Activated T-helper 17 cell treated with anti-CD3 and anti-CD28 coated beads, Interleukin-2, amount 50 U/mL, for 72 hours (primary cell): ENCODE results near the gene HOXB7. TPM values are rescaled to one million over a fixed set of nuclear protein-coding genes. Genes with fewer than 3 reads are reported as not detected.

Source experiments
- ATAC-seq: fragments of 150-1000 bp; cut with Tn5 transposase; replicated peaks from 2 replicates; pipeline ENCODE4 v1.10.0; 2021; ENCODE audit warnings: mild to moderate bottlenecking, moderate library complexity
- H3K27ac Mint-ChIP-seq: one replicate; pipeline ENCODE4 v1.8.0; 2022; ENCODE audit warnings: mixed read lengths
- H3K27me3 Mint-ChIP-seq: one replicate; pipeline ENCODE4 v1.8.0; 2022; ENCODE audit warnings: mixed read lengths
- H3K36me3 Mint-ChIP-seq: one replicate; pipeline ENCODE4 v1.8.0; 2022; ENCODE audit warnings: low read depth, mild to moderate bottlenecking, mixed read lengths
- H3K4me1 Mint-ChIP-seq: one replicate; pipeline ENCODE4 v1.8.0; 2022; ENCODE audit warnings: mixed read lengths
- H3K4me3 Mint-ChIP-seq: one replicate; pipeline ENCODE4 v1.8.0; 2022; ENCODE audit warnings: mild to moderate bottlenecking, mixed read lengths
- H3K9me3 Mint-ChIP-seq: one replicate; pipeline ENCODE4 v1.8.0; 2022; ENCODE audit warnings: mixed read lengths
- total RNA-seq, 2 donors: library from RNA; stranded (reverse); gene quantifications; one replicate each; pipeline ENCODE4 v1.2.3, GENCODE V29; 2022

Gene HOXB7
- total RNA-seq, 2 donors from 2014 or later, result 0.95 TPM; not detected in 1

- Mint-ChIP-seq H3K36me3 (no peaks in the 10 kb centered on the region), H3K4me1 (peaks cover 8% of the 10 kb centered on the region), H3K27me3 (peaks cover 82% of the 10 kb centered on the region), H3K4me3 (peak overlapping the region; percentile 17), H3K9me3 (no peaks in the 10 kb centered on the region), H3K27ac (no peak overlapping the region)
- no peak for ATAC-seq
Measured at GRCh38 chr17:48641541-48642058, 30.8 kb upstream of the HOXB7 start.

- peaks cover 82% of the 10 kb centered on the region for H3K27me3 Mint-ChIP-seq
- no peaks in the 10 kb centered on the region for H3K36me3 Mint-ChIP-seq
- no peak for ATAC-seq
- H3K27ac Mint-ChIP-seq, result no peak overlapping the region
- no peak overlapping the region for H3K4me3 Mint-ChIP-seq
- peaks cover 8% of the 10 kb centered on the region for H3K4me1 Mint-ChIP-seq
- no peaks in the 10 kb centered on the region for H3K9me3 Mint-ChIP-seq
Measured at GRCh38 chr17:48640858-48641180, 30.0 kb upstream of the HOXB7 start.

GRCh38 chr17:48639982-48640857, 29.4 kb upstream of the HOXB7 start:
- Mint-ChIP-seq H3K36me3 (no peaks in the 10 kb centered on the region), H3K9me3 (no peaks in the 10 kb centered on the region), H3K4me1 (peaks cover 8% of the 10 kb centered on the region), H3K27ac (no peak overlapping the region), H3K4me3 (no peak overlapping the region), H3K27me3 (peaks cover 82% of the 10 kb centered on the region)
- ATAC-seq, result no peak

- Mint-ChIP-seq H3K4me1 (peaks cover 8% of the 10 kb centered on the region), H3K36me3 (no peaks in the 10 kb centered on the region), H3K27ac (no peak overlapping the region), H3K9me3 (no peaks in the 10 kb centered on the region), H3K4me3 (no peak overlapping the region), H3K27me3 (peaks cover 80% of the 10 kb centered on the region)
- ATAC-seq, result no peak
Measured at GRCh38 chr17:48639136-48639535, 28.3 kb upstream of the HOXB7 start.

GRCh38 chr17:48637323-48638260, 26.8 kb upstream of the HOXB7 start:
- no peaks in the 10 kb centered on the region for H3K36me3 Mint-ChIP-seq
- ATAC-seq, result peak; percentile 35
- peaks cover 73% of the 10 kb centered on the region for H3K27me3 Mint-ChIP-seq
- H3K4me1 Mint-ChIP-seq, result peaks cover 8% of the 10 kb centered on the region
- no peaks in the 10 kb centered on the region for H3K9me3 Mint-ChIP-seq
- H3K27ac Mint-ChIP-seq, result no peak overlapping the region
- H3K4me3 Mint-ChIP-seq, result no peak overlapping the region

GRCh38 chr17:48636177-48637018, 25.6 kb upstream of the HOXB7 start:
- peak; percentile 79 for ATAC-seq
- peaks cover 72% of the 10 kb centered on the region for H3K27me3 Mint-ChIP-seq
- no peak overlapping the region for H3K27ac Mint-ChIP-seq
- peaks cover 2% of the 10 kb centered on the region for H3K4me1 Mint-ChIP-seq
- no peaks in the 10 kb centered on the region for H3K36me3 Mint-ChIP-seq
- peak overlapping the region; percentile 52 for H3K4me3 Mint-ChIP-seq
- no peaks in the 10 kb centered on the region for H3K9me3 Mint-ChIP-seq

GRCh38 chr17:48634493-48635208, 23.8 kb upstream of the HOXB7 start:
- peak overlapping the region; percentile 44 for H3K4me3 Mint-ChIP-seq
- no peaks in the 10 kb centered on the region for H3K36me3 Mint-ChIP-seq
- ATAC-seq, result no peak
- H3K27ac Mint-ChIP-seq, result no peak overlapping the region
- H3K4me1 Mint-ChIP-seq, result no peaks in the 10 kb centered on the region
- H3K9me3 Mint-ChIP-seq, result no peaks in the 10 kb centered on the region
- peaks cover 74% of the 10 kb centered on the region for H3K27me3 Mint-ChIP-seq

GRCh38 chr17:48633266-48633677, 22.5 kb upstream of the HOXB7 start:
- Mint-ChIP-seq H3K27me3 (peaks cover 73% of the 10 kb centered on the region), H3K4me3 (peak overlapping the region; percentile 44), H3K27ac (no peak overlapping the region), H3K9me3 (no peaks in the 10 kb centered on the region), H3K36me3 (no peaks in the 10 kb centered on the region), H3K4me1 (no peaks in the 10 kb centered on the region)
- ATAC-seq, result no peak

GRCh38 chr17:48632579-48633265, 21.9 kb upstream of the HOXB7 start:
- ATAC-seq, result no peak
- H3K9me3 Mint-ChIP-seq, result no peaks in the 10 kb centered on the region
- H3K4me1 Mint-ChIP-seq, result no peaks in the 10 kb centered on the region
- peaks cover 74% of the 10 kb centered on the region for H3K27me3 Mint-ChIP-seq
- no peak overlapping the region for H3K27ac Mint-ChIP-seq
- peak overlapping the region; percentile 40 for H3K4me3 Mint-ChIP-seq
- H3K36me3 Mint-ChIP-seq, result no peaks in the 10 kb centered on the region

- H3K4me3 Mint-ChIP-seq, result no peak overlapping the region
- no peaks in the 10 kb centered on the region for H3K36me3 Mint-ChIP-seq
- no peaks in the 10 kb centered on the region for H3K9me3 Mint-ChIP-seq
- ATAC-seq, result no peak
- H3K27ac Mint-ChIP-seq, result no peak overlapping the region
- H3K27me3 Mint-ChIP-seq, result peaks cover 74% of the 10 kb centered on the region
- H3K4me1 Mint-ChIP-seq, result peaks cover 1% of the 10 kb centered on the region
Measured at GRCh38 chr17:48631693-48632578, 21.1 kb upstream of the HOXB7 start.

- no peaks in the 10 kb centered on the region for H3K9me3 Mint-ChIP-seq
- H3K4me3 Mint-ChIP-seq, result no peak overlapping the region
- no peak for ATAC-seq
- H3K36me3 Mint-ChIP-seq, result no peaks in the 10 kb centered on the region
- H3K27me3 Mint-ChIP-seq, result peaks cover 76% of the 10 kb centered on the region
- H3K4me1 Mint-ChIP-seq, result peaks cover 9% of the 10 kb centered on the region
- no peak overlapping the region for H3K27ac Mint-ChIP-seq
Measured at GRCh38 chr17:48630925-48631692, 20.3 kb upstream of the HOXB7 start.
